H1 (cell line): ENCODE measurements around the gene RARB. TPM values are rescaled to one million over a fixed set of nuclear protein-coding genes. Genes with fewer than 3 reads are reported as not detected.

Experiments
- CTCF ChIA-PET: fragments of 300-600 bp; sonication (Branson Sonifier 250); formaldehyde crosslinking; loops from one replicate; lab custom pipeline; 2021; ENCODE audit not compliant: partially characterized antibody; lab: Charles Lee
- POLR2A ChIA-PET: fragments of 300-600 bp; sonication (Branson Sonifier 250); formaldehyde crosslinking; loops from one replicate; lab custom pipeline; 2021; ENCODE audit warnings: inconsistent platforms; ENCODE audit not compliant: partially characterized antibody; lab: Charles Lee
- DNase-seq, 2 experiments: peaks; one replicate each; pipeline versions ENCODE4 v3.0.0 to v3.0.0-alpha.2; 2010 to 2022; ENCODE audit warnings: low spot score in 2 of 2, low read depth in 1 of 2, mixed read lengths in 1 of 2
- FAIRE-seq: peaks from 2 replicates; lab custom pipeline; 2011; peaks lifted over from hg19 to GRCh38; lab: Jason Lieb, UNC
- H2AFZ ChIP-seq: 2 replicates; pipeline ENCODE4 v1.8.1; 2012; ENCODE audit warnings: low read length, inconsistent platforms
- H2AK5ac ChIP-seq: 2 replicates; pipeline ENCODE4 v1.6.1; 2013; ENCODE audit warnings: low read depth, low read length
- H2BK120ac ChIP-seq: replicated peaks from 2 replicates; pipeline ENCODE3; 2013; ENCODE audit warnings: low read depth, low read length, inconsistent platforms
- H2BK12ac ChIP-seq: 2 replicates; pipeline ENCODE4 v1.6.1; 2013; ENCODE audit warnings: low read depth, low read length
- H2BK15ac ChIP-seq: 2 replicates; pipeline ENCODE4 v1.6.1; 2013; ENCODE audit warnings: low read length
- H2BK20ac ChIP-seq: 2 replicates; pipeline ENCODE4 v1.6.1; 2013; ENCODE audit warnings: low read length
- H2BK5ac ChIP-seq: 2 replicates; pipeline ENCODE4 v1.6.1; 2013; ENCODE audit warnings: low read depth, low read length
- H3K14ac ChIP-seq: 2 replicates; pipeline ENCODE4 v1.6.1; 2013; ENCODE audit warnings: inconsistent platforms; ENCODE audit not compliant: insufficient read length
- H3K18ac ChIP-seq: 2 replicates; pipeline ENCODE4 v1.6.1; 2013; ENCODE audit warnings: low read length; ENCODE audit errors: extremely low read depth
- H3K23ac ChIP-seq: 2 replicates; pipeline ENCODE4 v1.6.1; 2013; ENCODE audit warnings: inconsistent platforms; ENCODE audit not compliant: insufficient read length
- H3K23me2 ChIP-seq: 2 replicates; pipeline ENCODE4 v1.6.1; 2013; ENCODE audit warnings: low read depth, low read length
- H3K27ac ChIP-seq: 2 replicates; pipeline ENCODE4 v1.6.1; 2011; ENCODE audit warnings: low read depth, low read length, inconsistent platforms
- H3K27me3 ChIP-seq, 4 experiments: replicated peaks in 1 of 4; 1 replicate in 1 of 4; 2 replicates in 3 of 4; pipeline versions ENCODE4 v1.6.1 to v1.8.1; 2011 to 2013; ENCODE audit warnings: low read length in 3 of 4, mild to moderate bottlenecking in 3 of 4, inconsistent platforms in 2 of 4, mixed read lengths in 2 of 4, moderate library complexity in 1 of 4; ENCODE audit not compliant: control insufficient read depth in 3 of 4, insufficient read depth in 3 of 4; ENCODE audit errors: extremely low read depth in 1 of 4
- H3K36me3 ChIP-seq, 4 experiments: 2 replicates each; pipeline versions ENCODE4 v1.6.1 to v1.8.1; 2011 to 2013; ENCODE audit warnings: mild to moderate bottlenecking in 4 of 4, low read length in 3 of 4, moderate library complexity in 2 of 4, control low read depth in 1 of 4, inconsistent platforms in 1 of 4; ENCODE audit not compliant: insufficient read depth in 4 of 4, control insufficient read depth in 2 of 4
- H3K4ac ChIP-seq: replicated peaks from 2 replicates; pipeline ENCODE3; 2013; ENCODE audit warnings: low read length, low read depth, mixed read lengths, inconsistent platforms; ENCODE audit not compliant: insufficient read length
- H3K4me1 ChIP-seq, 4 experiments: replicated peaks in 1 of 4; 1 replicate in 1 of 4; 2 replicates in 3 of 4; pipeline versions ENCODE4 v1.6.1 to v1.8.1; 2011 to 2013; ENCODE audit warnings: low read length in 3 of 4, inconsistent platforms in 2 of 4, mixed read lengths in 1 of 4; ENCODE audit not compliant: insufficient read depth in 4 of 4, control insufficient read depth in 3 of 4
- H3K4me2 ChIP-seq, 2 experiments: 2 replicates each; pipeline versions ENCODE4 v1.6.1 to v1.8.1; 2011 to 2013; ENCODE audit warnings: low read depth in 2 of 2, low read length in 2 of 2, control low read depth in 1 of 2, inconsistent platforms in 1 of 2, mild to moderate bottlenecking in 1 of 2; ENCODE audit not compliant: insufficient read depth in 1 of 2
- H3K4me3 ChIP-seq, 4 experiments: fragments of 200-600, 300-600 bp in 1 of 4; sonication (generic), shearing (Covaris generic), sonication (Bioruptor Twin) in 1 of 4; 2 replicates each; pipeline versions ENCODE4 v1.5.1 to v1.8.1; 2011 to 2016; ENCODE audit warnings: low read length in 4 of 4, low read depth in 3 of 4, control low read depth in 2 of 4, inconsistent platforms in 2 of 4, mild to moderate bottlenecking in 2 of 4, mixed read lengths in 1 of 4, moderate library complexity in 1 of 4; ENCODE audit not compliant: insufficient read depth in 2 of 4; ENCODE audit errors: extremely low read depth in 1 of 4
- H3K56ac ChIP-seq: replicated peaks from 2 replicates; pipeline ENCODE3; 2013; ENCODE audit warnings: low read depth, mild to moderate bottlenecking, mixed read lengths, low read length, inconsistent platforms; ENCODE audit not compliant: insufficient read length
- H3K79me1 ChIP-seq: 2 replicates; pipeline ENCODE4 v1.6.1; 2013; ENCODE audit warnings: low read depth, low read length, control low read depth
- H3K79me2 ChIP-seq, 2 experiments: 2 replicates each; pipeline versions ENCODE4 v1.6.1 to v1.8.1; 2012 to 2013; ENCODE audit warnings: low read length in 2 of 2, mild to moderate bottlenecking in 2 of 2, inconsistent platforms in 1 of 2; ENCODE audit not compliant: insufficient read depth in 2 of 2, control insufficient read depth in 1 of 2
- H3K9ac ChIP-seq, 4 experiments: replicated peaks in 1 of 4; 1 replicate in 1 of 4; 2 replicates in 3 of 4; pipeline versions ENCODE4 v1.6.1 to v1.8.1; 2011 to 2013; ENCODE audit warnings: low read depth in 3 of 4, low read length in 3 of 4, control low read depth in 2 of 4, mild to moderate bottlenecking in 2 of 4, moderate library complexity in 2 of 4, inconsistent platforms in 1 of 4; ENCODE audit errors: extremely low read depth in 1 of 4
- H3K9me3 ChIP-seq, 2 experiments: 2 replicates each; pipeline versions ENCODE4 v1.6.1 to v1.8.1; 2012 to 2013; ENCODE audit warnings: mild to moderate bottlenecking in 2 of 2, moderate library complexity in 2 of 2, control low read depth in 1 of 2, inconsistent platforms in 1 of 2, low read depth in 1 of 2, low read length in 1 of 2, mixed read lengths in 1 of 2; ENCODE audit not compliant: insufficient read depth in 2 of 2
- H4K20me1 ChIP-seq, 2 experiments: replicated peaks in 1 of 2; 2 replicates each; pipeline versions ENCODE3 to v1.8.1; 2011 to 2013; ENCODE audit warnings: inconsistent platforms in 2 of 2, low read length in 2 of 2, mild to moderate bottlenecking in 1 of 2; ENCODE audit not compliant: insufficient read depth in 2 of 2, control insufficient read depth in 1 of 2
- H4K5ac ChIP-seq: 2 replicates; pipeline ENCODE4 v1.6.1; 2013; ENCODE audit warnings: low read length, low read depth, mixed read lengths, inconsistent platforms; ENCODE audit not compliant: insufficient read length
- H4K8ac ChIP-seq: 2 replicates; pipeline ENCODE4 v1.8.0; 2013; ENCODE audit warnings: mild to moderate bottlenecking, moderate library complexity, low read length, inconsistent platforms; ENCODE audit not compliant: insufficient read depth; ENCODE audit errors: extremely low read depth
- H4K91ac ChIP-seq: replicated peaks from 2 replicates; pipeline ENCODE3; 2013; ENCODE audit warnings: low read length, mixed read lengths, inconsistent platforms; ENCODE audit not compliant: insufficient read length
- BACH1 ChIP-seq: IDR thresholded peaks from 2 replicates; pipeline ENCODE4 v1.6.1; 2012; ENCODE audit warnings: low read length, improper control_type of control experiment
- EGR1 ChIP-seq: IDR thresholded peaks from 2 replicates; pipeline ENCODE4 v1.6.1; 2011; ENCODE audit warnings: low read depth, low read length, borderline replicate concordance
- EZH2 ChIP-seq: fragments of 200-600 bp; sonication (generic); IDR thresholded peaks from 2 replicates; pipeline ENCODE4 v1.7.1; 2012; ENCODE audit warnings: low read depth, mild to moderate bottlenecking, moderate library complexity, low read length, inconsistent platforms; ENCODE audit not compliant: severe bottlenecking
- PHF8 ChIP-seq: fragments of 200-600 bp; sonication (generic); conservative IDR thresholded peaks from 2 replicates; pipeline ENCODE4 v1.7.1; 2012; ENCODE audit warnings: low read depth, mild to moderate bottlenecking, inconsistent platforms, low read length, moderate library complexity
- POLR2AphosphoS5 ChIP-seq: IDR thresholded peaks from 2 replicates; pipeline ENCODE4 v1.6.1; 2011; ENCODE audit warnings: low read depth, low read length
- RNF2 ChIP-seq: fragments of 200-900, 300-1000 bp; sonication (generic); IDR thresholded peaks from 2 replicates; pipeline ENCODE4 v1.7.1; 2016; ENCODE audit warnings: borderline replicate concordance, low read depth, mild to moderate bottlenecking, antibody characterized with exemption, low read length; ENCODE audit not compliant: poor library complexity, severe bottlenecking; ENCODE audit errors: missing control alignments
- WGBS, 2 experiments: shearing (Covaris generic) in 1 of 2; methylation state at CpG; one replicate each; pipeline versions ENCODE4 v1.1.6 to v1.1.7; 2013 to 2015; ENCODE audit warnings: low lambda C conversion rate in 2 of 2, mixed read lengths in 2 of 2, inconsistent platforms in 1 of 2, low coverage in 1 of 2, missing lambda C conversion rate in 1 of 2; ENCODE audit not compliant: insufficient replicate concordance in 2 of 2, insufficient coverage in 1 of 2, insufficient read length in 1 of 2; ENCODE audit errors: extremely low coverage in 1 of 2, missing lambda C conversion rate in 1 of 2; 5-methylcytosine and 5-hydroxymethylcytosine counted together
- polyA plus RNA-seq, 7 experiments: library from polyadenylated mRNA; depleted of rRNA in 3 of 7; stranded (reverse) in 5 of 7; unstranded in 2 of 7; fragments of >200 nt in 5 of 7; fragments of 200-250 nt in 2 of 7; gene quantifications; 1 replicate in 5 of 7; 2 replicates in 1 of 7; 4 replicates in 1 of 7; pipeline versions ENCODE4 v1.2.1 to v1.2.3, GENCODE V29; 2011 to 2013; ENCODE audit warnings: missing spikeins in 2 of 7, mixed read lengths in 2 of 7
- total RNA-seq: library from RNA; stranded (reverse); fragmentation: NEBNext Ultra II Directional; extraction: Animal tissue kit (Norgen Biotek cat#: 25700); gene quantifications from 2 replicates; pipeline ENCODE4 v1.2.1, GENCODE V29; 2021

RARB gene
- total and polyA plus RNA-seq, 2 of the 8 experiments (the other 6 are each of a cell fraction or from before 2014, with no cell fraction given) = 0.15 to 0.22 TPM

DNA sequence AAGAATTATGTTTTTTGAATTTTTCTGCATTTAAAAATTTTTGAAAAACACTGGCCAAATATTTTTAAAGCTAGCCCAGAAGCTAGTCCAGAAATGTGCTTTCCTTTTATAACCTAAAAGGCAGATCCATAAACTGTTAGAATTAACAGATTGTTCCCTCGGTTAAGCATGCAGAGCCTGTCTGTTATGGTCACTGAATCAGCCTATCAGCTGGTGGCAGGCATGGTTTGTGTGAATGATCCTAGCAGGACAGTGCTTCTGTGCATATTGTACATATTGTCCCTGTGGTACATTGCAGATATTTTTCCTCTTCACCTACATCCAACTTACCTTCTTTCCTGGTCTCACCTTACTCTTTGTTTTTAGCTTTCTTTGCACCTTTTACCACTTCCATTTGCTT, 53.3 kb downstream of the RARB start:
- Histone ChIP-seq H3K9me3 (no peaks in the 10 kb centered on the region), H2AK5ac (no peak overlapping the region), H2BK15ac (no peak overlapping the region), H3K23me2 (no peaks in the 10 kb centered on the region), H2BK120ac (no peak overlapping the region), H3K23ac (no peak overlapping the region), H3K4me2 (no peak overlapping the region), H4K5ac (no peak overlapping the region), H3K4me1 (no peaks in the 10 kb centered on the region)
- POLR2A ChIA-PET = no interaction called here
- TF ChIP-seq RNF2 (no peak), PHF8 (no peak), BACH1 (no peak), EGR1 (no peak), EZH2 (no peak), POLR2AphosphoS5 (no peak)
- TF ChIP-seq, all 59 proteins: peak for 0
- Histone ChIP-seq H3K9ac (no peak overlapping the region), H3K27ac (no peak overlapping the region), H4K20me1 (no peaks in the 10 kb centered on the region), H3K4ac (no peak overlapping the region), H3K27me3 (no peaks in the 10 kb centered on the region; a peak in 1 of 7 replicates), H2BK5ac (no peak overlapping the region), H4K91ac (no peak overlapping the region), H3K56ac (no peak overlapping the region), H3K79me2 (no peaks in the 10 kb centered on the region), H3K36me3 (no peaks in the 10 kb centered on the region), H3K14ac (no peak overlapping the region), H3K18ac (no peak overlapping the region), H2BK12ac (no peak overlapping the region), H2BK20ac (no peak overlapping the region), H3K79me1 (no peaks in the 10 kb centered on the region), H4K8ac (no peak overlapping the region), H3K4me3 (no peak overlapping the region), H2AFZ (no peak overlapping the region)
- FAIRE-seq = no peak
- CTCF ChIA-PET = interaction anchor here (0.8 to 1.3 kb wide), 2 partner anchors 12 to 21 kb away, joined by 5 read pairs; no protein-coding TSS in a partner anchor
- DNase-seq = no peak
- 94% methylated on average over 1 of the region's 1 CpG; no CpG with 5 or more reads in 1 of the 2 experiments for WGBS, 2 experiments
